GM21619 (cell line): ENCODE measurements around the gene SLC25A25.
"Not testable (repeated sequence)": the region's sequence is repeated elsewhere in the genome, so short reads cannot be mapped to it uniquely, and the experiment has no call there.

ENCODE experiments used
- ATAC-seq: cut with Tn5 transposase; IDR thresholded peaks from one replicate; pipeline ENCODE4 v1.9.1; 2021; ENCODE audit not compliant: unreplicated experiment

The SLC25A25 gene

GRCh38 chr9:128067645-128068385, at the start of gene SLC25A25:
TSS of gene SLC25A25 (plus strand) at chr9:128068232. CDS start at chr9:128068320, 88 bp downstream.
- ATAC-seq, result peak; percentile 57

DNA sequence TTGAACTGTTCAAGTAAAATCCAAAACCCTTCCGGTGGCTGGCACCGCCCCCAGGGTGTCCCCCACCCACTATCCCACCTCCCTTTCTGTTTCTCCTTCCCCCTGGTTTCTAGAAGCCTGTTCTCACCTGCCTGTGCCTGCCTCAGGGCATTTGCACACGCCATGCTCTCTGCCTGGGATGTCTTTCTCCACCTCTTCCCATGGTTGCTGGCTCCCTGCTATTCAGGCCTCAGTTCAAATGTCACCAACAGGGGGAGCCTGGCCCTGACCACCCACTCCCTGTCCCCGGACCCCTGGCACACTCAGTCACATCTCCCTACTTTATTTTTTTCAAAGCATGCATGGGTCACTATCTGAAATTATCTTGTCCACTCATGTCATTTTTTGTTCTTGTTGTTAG, 47.3 kb upstream of the SLC25A25 start:
- ATAC-seq, result no peak

GRCh38 chr9:128021098-128021497, 46.9 kb upstream of the SLC25A25 start:
- ATAC-seq, result no peak

DNA sequence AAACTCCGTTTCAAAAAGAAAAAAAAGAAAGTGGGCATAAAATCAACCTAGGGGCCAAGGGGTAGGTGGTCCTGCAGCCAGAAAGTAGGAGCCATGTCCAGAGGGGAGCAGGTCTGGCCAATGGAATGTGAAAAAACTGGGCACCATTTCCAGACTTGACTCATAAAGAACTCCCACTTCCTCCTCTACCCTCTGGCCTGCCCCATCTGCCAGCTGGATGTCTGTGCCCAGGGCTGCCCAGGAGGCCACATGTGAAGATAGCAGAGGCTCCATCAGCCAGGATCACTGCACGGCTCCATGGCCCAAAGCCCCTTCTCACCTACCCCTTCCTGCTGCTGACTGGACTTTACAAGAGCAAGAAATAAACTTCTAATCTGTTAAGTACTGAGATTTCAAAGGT, 45.1 kb upstream of the SLC25A25 start:
- no peak for ATAC-seq

DNA sequence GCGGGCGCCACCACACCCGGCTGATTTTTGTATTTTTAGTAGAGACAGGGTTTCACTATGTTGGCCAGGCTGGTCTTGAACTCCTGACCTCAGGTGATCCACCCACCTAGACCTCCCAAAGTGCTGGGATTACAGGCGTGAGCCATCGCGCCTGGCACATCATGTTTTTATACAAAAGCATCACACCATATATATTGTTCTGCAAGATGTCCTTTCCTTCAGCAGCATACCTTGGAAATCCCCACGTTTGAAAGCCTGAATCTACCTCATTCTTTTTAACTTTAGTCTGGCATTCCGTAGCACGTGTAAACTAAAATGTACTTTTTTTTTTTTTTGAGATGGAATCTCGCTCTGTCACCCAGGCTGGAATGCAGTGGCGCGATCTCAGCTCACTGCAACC, 44.4 kb upstream of the SLC25A25 start:
- ATAC-seq, result not testable (repeated sequence)

- no peak for ATAC-seq
Observed at GRCh38 chr9:128024761-128025308, 43.2 kb upstream of the SLC25A25 start.

GRCh38 chr9:128025736-128026135, 42.3 kb upstream of the SLC25A25 start:
- ATAC-seq, result no peak

GRCh38 chr9:128026255-128026772, 41.7 kb upstream of the SLC25A25 start:
- ATAC-seq, result peak; percentile 48

- ATAC-seq, result no peak
Observed at GRCh38 chr9:128026773-128027541, 41.1 kb upstream of the SLC25A25 start.

GRCh38 chr9:128027705-128028104, 40.3 kb upstream of the SLC25A25 start:
- no peak for ATAC-seq

DNA sequence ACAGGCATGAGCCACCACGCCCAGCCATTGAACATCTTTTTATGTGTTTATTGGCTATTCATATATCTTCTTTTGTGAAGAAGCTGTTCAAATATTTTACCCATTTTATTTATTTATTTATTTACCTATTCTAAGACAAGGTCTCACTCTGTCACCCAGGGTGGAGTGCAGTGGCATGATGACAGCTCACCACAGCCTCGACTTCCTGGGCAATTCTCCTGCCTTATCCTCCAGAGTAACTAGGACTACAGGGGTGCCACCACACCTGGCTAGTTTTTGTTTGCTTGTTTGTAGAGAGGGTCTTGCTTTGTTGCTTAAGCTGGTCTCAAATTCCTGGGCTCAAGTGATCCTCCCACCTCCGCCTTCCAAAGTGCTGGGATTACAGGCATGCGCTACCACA, 34.4 kb upstream of the SLC25A25 start:
- no peak for ATAC-seq

GRCh38 chr9:128034821-128035652, 33.0 kb upstream of the SLC25A25 start:
- ATAC-seq, result peak; percentile 45

- not testable (repeated sequence) for ATAC-seq
Observed at GRCh38 chr9:128036522-128036921, 31.5 kb upstream of the SLC25A25 start.

GRCh38 chr9:128040783-128041182, 27.2 kb upstream of the SLC25A25 start:
- not testable (repeated sequence) for ATAC-seq

DNA sequence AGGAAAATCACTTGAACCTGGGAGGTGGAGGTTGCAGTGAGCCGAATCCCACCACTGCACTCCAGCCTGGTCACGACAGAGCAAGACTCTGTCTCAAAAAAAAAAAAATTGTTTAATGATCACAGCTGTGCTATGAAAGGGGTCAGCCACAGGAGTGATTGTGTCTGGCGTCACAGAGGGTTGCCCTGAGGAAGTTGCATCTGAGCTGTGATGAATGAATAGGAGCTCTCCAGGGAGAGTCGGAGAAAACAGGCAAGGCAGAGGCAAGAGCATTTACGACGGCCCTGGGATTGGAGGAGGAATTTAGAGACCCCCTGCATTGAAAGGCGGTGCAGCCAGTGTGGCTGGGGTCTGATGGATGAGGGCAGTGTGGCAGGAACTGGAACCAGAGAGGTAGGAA, 26.0 kb upstream of the SLC25A25 start:
- ATAC-seq, result no peak

- ATAC-seq, result no peak
Observed at GRCh38 chr9:128043467-128043868, 24.6 kb upstream of the SLC25A25 start.

- ATAC-seq, result not testable (repeated sequence)
Observed at GRCh38 chr9:128045409-128045808, 22.6 kb upstream of the SLC25A25 start.

GRCh38 chr9:128045831-128046230, 22.2 kb upstream of the SLC25A25 start:
- no peak for ATAC-seq

DNA sequence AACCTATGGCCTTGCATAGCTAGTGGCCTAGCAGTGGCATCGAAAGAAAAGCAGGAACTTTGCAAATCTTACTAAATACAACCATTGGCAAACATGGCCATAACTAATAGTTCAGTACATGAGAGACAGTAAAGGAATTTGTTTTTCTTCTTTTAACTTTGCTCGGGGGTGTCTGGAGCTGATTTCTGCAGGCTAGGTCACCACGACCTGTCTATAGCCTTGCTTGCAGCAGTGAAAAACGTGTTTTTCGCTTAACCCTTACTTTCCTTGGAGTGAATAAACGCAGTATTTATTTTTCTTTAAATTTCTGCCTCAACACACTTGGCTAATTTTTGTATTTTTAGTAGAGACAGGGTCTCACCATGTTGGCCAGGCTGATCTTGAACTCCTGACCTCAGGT, 20.8 kb upstream of the SLC25A25 start:
- no peak for ATAC-seq

- ATAC-seq, result no peak
Observed at GRCh38 chr9:128048663-128049062, 19.4 kb upstream of the SLC25A25 start.

GRCh38 chr9:128049843-128050242, 18.2 kb upstream of the SLC25A25 start:
- no peak for ATAC-seq
